ENCODE data around the gene IBSP. TPM values are rescaled to one million over a fixed set of nuclear protein-coding genes. Genes with fewer than 3 reads are reported as not detected.

Gene IBSP
- not detected in 2 replicates for total RNA-seq

GRCh38 chr4:87799301-87800113 lies at the start of gene IBSP:
IBSP (plus strand) TSS chr4:87799554; CDS start chr4:87802362, 2,808 bp downstream.

GRCh38 chr4:87832669-87833068 lies 33.3 kb downstream of the IBSP start, which contains the start of gene MEPE:
MEPE (plus strand) TSS chr4:87832969; CDS start chr4:87834715, 1,746 bp downstream.

Other genes with a start within 250 kb of the IBSP start
- gene DSPP, start 191.0 kb upstream of the IBSP start, total RNA-seq, result not detected in 2 replicates
- not detected in 2 replicates for gene DMP1, start 149.3 kb upstream of the IBSP start, total RNA-seq
- not detected in 2 replicates for gene MEPE, start 33.4 kb downstream of the IBSP start, total RNA-seq
- gene SPP1, start 176.2 kb downstream of the IBSP start, total RNA-seq, result 0.09 and 0.47 TPM in 2 replicates
- 64.3 and 95.7 TPM in 2 replicates for gene PKD2, start 208.1 kb downstream of the IBSP start, total RNA-seq

All from bronchial smooth muscle cell (primary cell).